Measurements from ENCODE around the gene ZDHHC8.

- TF ChIP-seq CTCF (IDR thresholded peaks at IDR 0.05) (no peak), POLR2A (IDR thresholded peaks at IDR 0.05) (no peak)
Observed at GRCh38 chr22:20186183-20186870, 54.7 kb downstream of the ZDHHC8 start.

Measured in vagina (tissue), 2 donors.